Measurements from ENCODE around the gene TMEM178A.

DNA sequence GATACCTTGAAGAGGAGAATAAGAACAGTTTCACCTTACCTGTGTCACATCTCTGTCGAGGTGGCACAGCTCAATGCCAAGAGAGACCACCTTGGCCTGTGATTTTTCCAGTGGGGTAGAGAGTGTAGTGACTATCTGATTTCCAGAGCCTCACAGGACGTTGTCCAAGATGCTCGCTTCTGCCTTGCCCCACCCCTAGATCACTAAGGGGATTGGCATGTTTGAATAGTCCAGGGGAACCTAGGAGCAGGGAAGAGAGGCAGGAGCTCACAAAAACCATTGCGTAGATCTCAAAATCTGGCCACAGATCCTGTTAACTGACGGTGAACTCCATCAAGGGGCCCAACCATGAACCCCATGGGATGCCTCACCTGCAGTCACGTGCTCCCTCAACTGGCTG, 24.2 kb downstream of the TMEM178A start:
- TF ChIP-seq, protein P1, sequence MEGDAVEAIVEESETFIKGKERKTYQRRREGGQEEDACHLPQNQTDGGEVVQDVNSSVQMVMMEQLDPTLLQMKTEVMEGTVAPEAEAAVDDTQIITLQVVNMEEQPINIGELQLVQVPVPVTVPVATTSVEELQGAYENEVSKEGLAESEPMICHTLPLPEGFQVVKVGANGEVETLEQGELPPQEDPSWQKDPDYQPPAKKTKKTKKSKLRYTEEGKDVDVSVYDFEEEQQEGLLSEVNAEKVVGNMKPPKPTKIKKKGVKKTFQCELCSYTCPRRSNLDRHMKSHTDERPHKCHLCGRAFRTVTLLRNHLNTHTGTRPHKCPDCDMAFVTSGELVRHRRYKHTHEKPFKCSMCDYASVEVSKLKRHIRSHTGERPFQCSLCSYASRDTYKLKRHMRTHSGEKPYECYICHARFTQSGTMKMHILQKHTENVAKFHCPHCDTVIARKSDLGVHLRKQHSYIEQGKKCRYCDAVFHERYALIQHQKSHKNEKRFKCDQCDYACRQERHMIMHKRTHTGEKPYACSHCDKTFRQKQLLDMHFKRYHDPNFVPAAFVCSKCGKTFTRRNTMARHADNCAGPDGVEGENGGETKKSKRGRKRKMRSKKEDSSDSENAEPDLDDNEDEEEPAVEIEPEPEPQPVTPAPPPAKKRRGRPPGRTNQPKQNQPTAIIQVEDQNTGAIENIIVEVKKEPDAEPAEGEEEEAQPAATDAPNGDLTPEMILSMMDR (IDR thresholded peaks at IDR 0.05) = no peak
- no peak for TF ChIP-seq POLR2A (IDR thresholded peaks at IDR 0.05)
